GM21529 (cell line): Measurements from ENCODE around the gene OR10T2.
A peak's percentile ranks its signal among the peaks of the same experiment; 100 is the strongest.
"Not testable (repeated sequence)": the region's sequence is repeated elsewhere in the genome, so short reads cannot be mapped to it uniquely, and the experiment has no call there.

ENCODE experiments used
- ATAC-seq: cut with Tn5 transposase; IDR thresholded peaks from one replicate; pipeline ENCODE4 v1.9.1; 2021; ENCODE audit not compliant: unreplicated experiment

Gene OR10T2

GRCh38 chr1:158398818-158399514 is at the start of gene OR10T2:
TSS of gene OR10T2 (minus strand) at chr1:158399466. CDS start at chr1:158399466, 0 bp downstream.
- ATAC-seq, result no peak

GRCh38 chr1:158445376-158445775 is 46.1 kb upstream of the OR10T2 start:
- no peak for ATAC-seq

GRCh38 chr1:158434741-158435140 is 35.5 kb upstream of the OR10T2 start:
- no peak for ATAC-seq

GRCh38 chr1:158430163-158430562 is 30.9 kb upstream of the OR10T2 start:
- not testable (repeated sequence) for ATAC-seq

GRCh38 chr1:158426137-158426536 is 26.9 kb upstream of the OR10T2 start, which contains the start of gene OR10K2:
TSS of gene OR10K2 (minus strand) at chr1:158426237. CDS start at chr1:158420866, 5,371 bp downstream.
- ATAC-seq, result no peak

- ATAC-seq, result no peak
Measured at GRCh38 chr1:158425027-158425426, 25.8 kb upstream of the OR10T2 start.

- no peak for ATAC-seq
Measured at GRCh38 chr1:158422212-158422611, 22.9 kb upstream of the OR10T2 start.

- no peak for ATAC-seq
Measured at GRCh38 chr1:158417586-158417985, 18.3 kb upstream of the OR10T2 start.

GRCh38 chr1:158414651-158415345 is 15.5 kb upstream of the OR10T2 start:
- ATAC-seq, result no peak

GRCh38 chr1:158407092-158407491 is 7.8 kb upstream of the OR10T2 start:
- no peak for ATAC-seq

- ATAC-seq, result no peak
Measured at GRCh38 chr1:158400871-158401270, 1.6 kb upstream of the OR10T2 start.

- no peak for ATAC-seq
Measured at GRCh38 chr1:158396646-158397045, 2.6 kb downstream of the OR10T2 start.

GRCh38 chr1:158393476-158393875 is 5.8 kb downstream of the OR10T2 start:
- ATAC-seq, result no peak

- ATAC-seq, result no peak
Measured at GRCh38 chr1:158391099-158391498, 8.2 kb downstream of the OR10T2 start.

- ATAC-seq, result no peak
Measured at GRCh38 chr1:158390331-158390730, 8.9 kb downstream of the OR10T2 start.

GRCh38 chr1:158374860-158375259 is 24.4 kb downstream of the OR10T2 start:
- ATAC-seq, result no peak

GRCh38 chr1:158374101-158374500 is 25.2 kb downstream of the OR10T2 start:
- ATAC-seq, result not testable (repeated sequence)

GRCh38 chr1:158371188-158371953 is 27.9 kb downstream of the OR10T2 start:
- ATAC-seq, result peak; percentile 96

GRCh38 chr1:158366783-158367182 is 32.5 kb downstream of the OR10T2 start:
- no peak for ATAC-seq

- no peak for ATAC-seq
Measured at GRCh38 chr1:158362941-158363340, 36.3 kb downstream of the OR10T2 start.

GRCh38 chr1:158362482-158362881 is 36.8 kb downstream of the OR10T2 start:
- no peak for ATAC-seq

- ATAC-seq, result no peak
Measured at GRCh38 chr1:158357441-158357840, 41.8 kb downstream of the OR10T2 start.
